Mesothelial cell of epicardium (in vitro differentiated cells): Measurements from ENCODE around the gene CD37. TPM values are rescaled to one million over a fixed set of nuclear protein-coding genes. Genes with fewer than 3 reads are reported as not detected.
A peak's percentile ranks its signal among the peaks of the same experiment; 100 is the strongest.

Experiments
- DNase-seq, 2 experiments: peaks; one replicate each; pipeline ENCODE4 v3.0.0; 2021; ENCODE audit warnings: low spot score in 2 of 2; ENCODE audit not compliant: unreplicated experiment in 2 of 2
- H3K27ac Mint-ChIP-seq: 2 replicates; pipeline ENCODE4 v1.8.0; 2021; ENCODE audit warnings: mixed read lengths
- H3K27me3 Mint-ChIP-seq: 2 replicates; pipeline ENCODE4 v1.8.0; 2021; ENCODE audit warnings: low read depth, mixed read lengths
- H3K36me3 Mint-ChIP-seq: 2 replicates; pipeline ENCODE4 v1.8.0; 2021; ENCODE audit warnings: mixed read lengths
- H3K4me1 Mint-ChIP-seq: 2 replicates; pipeline ENCODE4 v1.8.0; 2021; ENCODE audit warnings: mixed read lengths
- H3K4me3 Mint-ChIP-seq: 2 replicates; pipeline ENCODE4 v1.8.0; 2021; ENCODE audit warnings: mild to moderate bottlenecking, moderate library complexity, mixed read lengths
- H3K9me3 Mint-ChIP-seq: 2 replicates; pipeline ENCODE4 v1.8.0; 2021; ENCODE audit warnings: mixed read lengths
- total RNA-seq: library from RNA; stranded (reverse); gene quantifications from 3 replicates; pipeline ENCODE4 v1.2.1, GENCODE V29; 2021
- TF ChIP-seq, protein P1 (sequence below): fragments of 200-600 bp; sonication (generic); IDR thresholded peaks from one replicate; pipeline ENCODE4 v1.5.0; 2021; ENCODE audit warnings: antibody characterized with exemption; ENCODE audit not compliant: unreplicated experiment

Gene CD37
- total RNA-seq, 1 donor from 2014 or later, result not detected

DNA sequence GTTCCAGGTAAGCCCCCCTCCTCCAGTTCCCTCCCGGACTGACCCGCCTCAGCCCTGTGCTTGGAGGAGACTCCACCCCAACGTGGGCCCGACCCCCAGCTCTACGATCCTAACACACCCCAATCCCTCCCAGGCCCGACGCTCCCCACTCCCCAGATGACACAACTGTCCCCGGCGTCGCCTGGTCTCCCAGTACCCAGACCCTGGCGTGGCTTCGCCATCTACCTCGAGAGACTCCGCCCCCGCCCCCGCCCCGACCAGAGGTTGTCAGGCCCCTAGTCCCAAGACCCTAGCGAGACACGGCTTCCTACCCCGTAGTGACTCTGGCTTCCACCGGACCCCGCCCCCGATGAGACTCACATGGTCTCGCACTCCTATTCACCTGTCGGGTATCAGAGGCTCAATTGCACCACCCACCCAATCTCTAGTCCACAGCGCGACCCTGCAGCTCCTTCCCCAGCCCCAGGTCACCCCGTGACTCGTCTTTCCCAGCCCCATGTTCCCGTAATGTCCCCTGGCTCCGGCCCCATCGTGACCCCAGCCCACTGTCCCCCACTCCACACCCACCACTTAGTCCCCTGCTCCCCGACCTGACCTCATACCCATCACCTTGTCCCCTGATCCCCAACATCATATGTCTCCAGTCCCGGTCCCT lies 2.9 kb downstream of the CD37 start:
- H3K9me3 Mint-ChIP-seq, result no peaks in the 10 kb centered on the region
- H3K27ac Mint-ChIP-seq, result peak overlapping the region; percentile 56
- DNase-seq, result no peak
- H3K36me3 Mint-ChIP-seq, result peaks cover 14% of the 10 kb centered on the region
- TF ChIP-seq, protein P1, sequence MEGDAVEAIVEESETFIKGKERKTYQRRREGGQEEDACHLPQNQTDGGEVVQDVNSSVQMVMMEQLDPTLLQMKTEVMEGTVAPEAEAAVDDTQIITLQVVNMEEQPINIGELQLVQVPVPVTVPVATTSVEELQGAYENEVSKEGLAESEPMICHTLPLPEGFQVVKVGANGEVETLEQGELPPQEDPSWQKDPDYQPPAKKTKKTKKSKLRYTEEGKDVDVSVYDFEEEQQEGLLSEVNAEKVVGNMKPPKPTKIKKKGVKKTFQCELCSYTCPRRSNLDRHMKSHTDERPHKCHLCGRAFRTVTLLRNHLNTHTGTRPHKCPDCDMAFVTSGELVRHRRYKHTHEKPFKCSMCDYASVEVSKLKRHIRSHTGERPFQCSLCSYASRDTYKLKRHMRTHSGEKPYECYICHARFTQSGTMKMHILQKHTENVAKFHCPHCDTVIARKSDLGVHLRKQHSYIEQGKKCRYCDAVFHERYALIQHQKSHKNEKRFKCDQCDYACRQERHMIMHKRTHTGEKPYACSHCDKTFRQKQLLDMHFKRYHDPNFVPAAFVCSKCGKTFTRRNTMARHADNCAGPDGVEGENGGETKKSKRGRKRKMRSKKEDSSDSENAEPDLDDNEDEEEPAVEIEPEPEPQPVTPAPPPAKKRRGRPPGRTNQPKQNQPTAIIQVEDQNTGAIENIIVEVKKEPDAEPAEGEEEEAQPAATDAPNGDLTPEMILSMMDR, result no peak
- H3K27me3 Mint-ChIP-seq, result peaks cover 9% of the 10 kb centered on the region
- peak overlapping the region; percentile 65 for H3K4me3 Mint-ChIP-seq
- H3K4me1 Mint-ChIP-seq, result peaks cover 20% of the 10 kb centered on the region

DNA sequence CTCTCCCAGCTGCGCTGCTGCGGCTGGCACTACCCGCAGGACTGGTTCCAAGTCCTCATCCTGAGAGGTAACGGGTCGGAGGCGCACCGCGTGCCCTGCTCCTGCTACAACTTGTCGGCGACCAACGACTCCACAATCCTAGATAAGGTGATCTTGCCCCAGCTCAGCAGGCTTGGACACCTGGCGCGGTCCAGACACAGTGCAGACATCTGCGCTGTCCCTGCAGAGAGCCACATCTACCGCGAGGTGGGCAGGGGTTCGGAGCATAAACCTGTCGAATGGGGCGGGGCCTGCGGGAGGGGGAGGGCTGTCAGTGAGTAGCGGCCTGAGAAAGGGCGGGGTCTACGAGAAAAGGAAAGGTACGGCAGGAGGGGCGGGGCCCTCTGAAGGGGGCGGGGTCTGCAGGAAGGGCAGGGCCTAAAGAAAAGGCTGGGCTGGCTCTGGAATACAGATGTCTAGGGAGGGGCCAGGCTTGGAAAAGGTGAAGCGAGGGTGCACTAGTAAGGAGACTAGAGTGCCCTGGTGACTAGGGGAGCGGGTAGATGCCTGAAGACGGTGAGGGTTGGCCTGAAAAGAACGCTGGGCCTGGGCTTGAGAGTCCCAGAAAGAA lies 3.6 kb downstream of the CD37 start:
- Mint-ChIP-seq H3K4me1 (peaks cover 20% of the 10 kb centered on the region), H3K27me3 (peaks cover 9% of the 10 kb centered on the region), H3K4me3 (peak overlapping the region; percentile 65), H3K36me3 (peaks cover 18% of the 10 kb centered on the region), H3K9me3 (no peaks in the 10 kb centered on the region), H3K27ac (peak overlapping the region; percentile 88)
- peak; percentile 86 to 89 for DNase-seq
- TF ChIP-seq, protein P1, result no peak

DNA sequence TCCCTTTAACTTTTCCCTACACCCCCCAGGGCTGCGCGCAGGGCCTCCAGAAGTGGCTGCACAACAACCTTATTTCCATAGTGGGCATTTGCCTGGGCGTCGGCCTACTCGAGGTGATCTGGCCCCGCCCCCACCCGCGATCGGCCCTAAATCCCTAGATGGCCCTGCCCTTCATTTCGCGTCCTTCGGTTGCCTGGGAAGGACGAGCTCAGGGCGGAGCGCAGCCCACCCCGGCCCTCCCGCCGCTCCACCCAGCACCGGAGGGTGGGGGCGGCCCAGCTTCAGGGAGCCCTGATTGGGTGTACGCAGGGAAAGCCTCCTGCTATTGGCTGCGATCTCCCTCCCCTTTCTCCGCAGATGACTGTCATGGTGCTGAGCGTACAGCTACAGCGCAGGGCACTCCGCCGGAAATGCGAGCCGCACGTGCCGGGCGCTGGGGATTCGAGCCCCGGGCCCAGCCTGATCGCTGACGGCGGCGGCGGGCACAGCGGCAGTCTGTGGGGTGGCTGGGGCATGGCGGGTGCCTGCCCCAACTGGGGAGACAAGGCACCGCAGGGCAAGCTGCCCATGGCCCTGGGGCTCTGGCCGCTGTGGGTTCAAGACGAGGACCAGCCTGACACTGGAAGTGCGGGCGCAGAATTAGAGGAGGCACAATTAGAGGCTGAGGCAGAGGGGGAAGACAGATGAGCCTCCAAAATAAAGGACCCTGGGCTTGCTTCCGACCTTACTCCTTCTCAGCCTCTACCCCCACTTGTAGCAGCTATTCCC lies 4.3 kb downstream of the CD37 start:
- Mint-ChIP-seq H3K9me3 (no peaks in the 10 kb centered on the region), H3K27ac (peak overlapping the region; percentile 88), H3K36me3 (peaks cover 19% of the 10 kb centered on the region), H3K27me3 (peaks cover 9% of the 10 kb centered on the region), H3K4me3 (peak overlapping the region; percentile 65), H3K4me1 (peaks cover 20% of the 10 kb centered on the region)
- peak; percentile 75 to 86 for DNase-seq
- TF ChIP-seq, protein P1, result no peak

DNA sequence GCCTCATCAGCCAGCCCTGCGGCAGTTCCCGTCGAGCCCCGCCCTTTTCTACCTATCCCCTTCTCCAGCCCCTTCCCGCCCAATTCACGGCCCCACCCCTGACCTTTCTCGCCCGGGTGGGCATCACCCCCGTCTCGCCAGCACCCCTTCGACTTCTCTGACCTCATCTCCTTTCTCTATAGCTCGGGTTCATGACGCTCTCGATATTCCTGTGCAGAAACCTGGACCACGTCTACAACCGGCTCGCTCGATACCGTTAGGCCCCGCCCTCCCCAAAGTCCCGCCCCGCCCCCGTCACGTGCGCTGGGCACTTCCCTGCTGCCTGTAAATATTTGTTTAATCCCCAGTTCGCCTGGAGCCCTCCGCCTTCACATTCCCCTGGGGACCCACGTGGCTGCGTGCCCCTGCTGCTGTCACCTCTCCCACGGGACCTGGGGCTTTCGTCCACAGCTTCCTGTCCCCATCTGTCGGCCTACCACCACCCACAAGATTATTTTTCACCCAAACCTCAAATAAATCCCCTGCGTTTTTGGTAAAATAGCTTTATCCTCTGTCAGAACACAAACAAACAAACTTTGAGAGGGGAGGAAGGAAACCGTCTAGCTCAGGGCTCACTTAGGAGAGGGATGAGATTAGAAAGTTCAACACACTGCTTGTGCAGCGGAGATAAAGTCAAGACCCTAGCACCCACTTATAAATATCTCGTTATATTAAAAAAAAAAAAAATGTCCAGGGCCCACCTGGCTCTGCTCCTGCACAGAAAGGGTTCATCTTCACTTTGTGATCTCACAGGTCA lies 5.1 kb downstream of the CD37 start:
- Mint-ChIP-seq H3K9me3 (no peaks in the 10 kb centered on the region), H3K27me3 (peaks cover 9% of the 10 kb centered on the region), H3K36me3 (peaks cover 27% of the 10 kb centered on the region), H3K4me1 (peaks cover 22% of the 10 kb centered on the region), H3K27ac (peak overlapping the region; percentile 62), H3K4me3 (no peak overlapping the region)
- TF ChIP-seq, protein P1, result no peak
- DNase-seq, result no peak

DNA sequence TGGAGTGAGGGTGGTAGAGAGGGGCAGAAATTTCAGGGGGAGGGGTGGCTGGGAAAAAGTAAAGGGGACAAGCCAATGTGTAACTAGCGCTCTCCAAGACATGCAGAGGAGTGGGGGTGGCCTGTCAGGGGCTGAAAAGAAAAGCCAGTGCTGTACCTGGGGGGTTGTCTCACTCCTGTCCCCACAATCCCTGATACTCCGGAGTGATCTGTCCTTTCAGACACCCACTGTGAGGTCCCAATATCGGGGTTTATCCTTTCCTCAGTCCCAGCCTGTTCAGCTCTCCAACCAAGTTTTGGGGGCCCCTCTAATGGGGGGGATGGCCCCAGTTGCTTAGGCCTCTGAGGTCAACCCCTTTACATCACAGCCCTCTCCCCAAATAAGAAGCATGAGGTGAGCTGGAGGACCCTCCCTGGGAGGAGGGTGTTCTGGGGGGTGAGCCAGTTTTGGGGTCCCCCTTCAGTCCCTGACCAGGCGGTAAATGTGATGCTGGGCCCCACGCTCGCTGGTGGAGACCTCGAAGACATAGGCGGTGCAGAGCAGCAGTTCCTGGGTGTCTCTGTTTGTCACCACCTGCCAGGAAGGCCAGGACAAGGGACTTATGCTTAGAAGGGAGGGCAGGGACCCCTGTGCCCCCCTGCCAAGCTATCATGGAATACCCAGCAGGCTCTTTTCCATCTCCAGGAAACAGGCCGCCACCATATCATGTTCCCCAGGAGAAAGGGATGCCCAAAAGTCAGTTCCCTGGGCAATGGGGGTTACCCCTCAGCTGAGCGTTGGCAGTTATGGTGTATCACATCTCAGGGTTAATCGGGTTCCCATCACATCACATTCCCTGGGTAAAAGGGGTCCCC lies 5.9 kb downstream of the CD37 start:
- peaks cover 9% of the 10 kb centered on the region for H3K27me3 Mint-ChIP-seq
- no peaks in the 10 kb centered on the region for H3K9me3 Mint-ChIP-seq
- H3K36me3 Mint-ChIP-seq, result peaks cover 31% of the 10 kb centered on the region
- no peak overlapping the region for H3K4me3 Mint-ChIP-seq
- H3K4me1 Mint-ChIP-seq, result peaks cover 22% of the 10 kb centered on the region
- H3K27ac Mint-ChIP-seq, result no peak overlapping the region
- DNase-seq, result no peak
- TF ChIP-seq, protein P1, result no peak
